Uterus (tissue), 4 donors: ENCODE data around the gene SLC7A5. TPM values are rescaled to one million over a fixed set of nuclear protein-coding genes. Genes with fewer than 3 reads are reported as not detected.

Experiments used
- DNase-seq, 2 donors: peaks; one replicate each; pipeline ENCODE4 v3.0.0-alpha.2; 2019 to 2020
- H3K27ac ChIP-seq, 2 donors: fragments of 200-600 bp; sonication (generic); 1 replicate in 1 of 2; 2 replicates in 1 of 2; pipeline ENCODE4 v1.5.1; 2016 to 2018
- H3K27me3 ChIP-seq, 2 donors: fragments of 200-600 bp; sonication (generic); one replicate each; pipeline ENCODE4 v1.5.1; 2018 to 2019; ENCODE audit warnings: control low read depth in 1 of 2
- H3K36me3 ChIP-seq, 2 donors: fragments of 200-600 bp; sonication (generic); one replicate each; pipeline ENCODE4 v1.5.1; 2019; ENCODE audit warnings: control low read depth in 1 of 2
- H3K4me1 ChIP-seq, 2 donors: fragments of 200-600 bp; sonication (generic); one replicate each; pipeline ENCODE4 v1.5.1; 2018 to 2019; ENCODE audit warnings: control low read depth in 1 of 2
- H3K4me3 ChIP-seq, 2 donors: fragments of 200-600 bp; sonication (generic); 1 replicate in 1 of 2; 2 replicates in 1 of 2; pipeline ENCODE4 v1.5.1; 2018 to 2019; ENCODE audit warnings: mild to moderate bottlenecking in 1 of 2
- H3K9me3 ChIP-seq, 2 donors: fragments of 200-600 bp; sonication (generic); one replicate each; pipeline ENCODE4 v1.5.1; 2019; ENCODE audit warnings: control low read depth in 1 of 2
- CTCF ChIP-seq, 4 experiments: fragments of 200-600 bp in 2 of 4; fragments of 450-650 bp in 2 of 4; sonication (generic) in 2 of 4; IDR thresholded peaks; one replicate each; pipeline ENCODE4 v1.5.1; 2016 to 2019; ENCODE audit warnings: antibody characterized with exemption in 4 of 4, mild to moderate bottlenecking in 2 of 4, moderate library complexity in 1 of 4
- POLR2A ChIP-seq, 2 donors: fragments of 450-650 bp; IDR thresholded peaks; one replicate each; pipeline ENCODE4 v1.6.1; 2016; ENCODE audit warnings: antibody characterized with exemption in 2 of 2, mild to moderate bottlenecking in 1 of 2, moderate library complexity in 1 of 2
- intact Hi-C: fragments of 100-400 bp; cut with DNase I; formaldehyde crosslinking; loops from one replicate; pipeline ENCODE4 v1.15.1; 2023; ENCODE audit warnings: low total_unique reads
- total RNA-seq, 4 donors: library from RNA; depleted of rRNA in 3 of 4; stranded (reverse); fragments of >200 nt in 3 of 4; gene quantifications; one replicate each; pipeline versions ENCODE4 v1.1.0 to v1.2.4, GENCODE V29; 2014 to 2023
- donor health status: DM: yes; HTN: yes; CAD: no.

SLC7A5 gene
- total RNA-seq, 4 donors from 2014 or later = 0.88 to 2.0 (median 1.3) TPM; not detected in 1

- no peaks in the 10 kb centered on the region for H3K9me3 ChIP-seq
- H3K4me1 ChIP-seq = no peaks in the 10 kb centered on the region
- H3K36me3 ChIP-seq = no peaks in the 10 kb centered on the region
- H3K27ac ChIP-seq = no peak overlapping the region
- no peak for DNase-seq
- intact Hi-C loops = no loop called here
- TF ChIP-seq CTCF (IDR thresholded peaks at IDR 0.05) (no peak), POLR2A (IDR thresholded peaks at IDR 0.05) (no peak)
- no peaks in the 10 kb centered on the region for H3K27me3 ChIP-seq
- H3K4me3 ChIP-seq = no peak overlapping the region
Measured at GRCh38 chr16:87831421-87832136, 37.7 kb downstream of the SLC7A5 start.

- DNase-seq = no peak
- no peak overlapping the region for H3K27ac ChIP-seq
- H3K9me3 ChIP-seq = no peaks in the 10 kb centered on the region
- intact Hi-C loops = no loop called here
- H3K4me1 ChIP-seq = no peaks in the 10 kb centered on the region
- TF ChIP-seq CTCF (IDR thresholded peaks at IDR 0.05) (no peak), POLR2A (IDR thresholded peaks at IDR 0.05) (no peak)
- no peaks in the 10 kb centered on the region for H3K36me3 ChIP-seq
- no peaks in the 10 kb centered on the region for H3K27me3 ChIP-seq
- H3K4me3 ChIP-seq = no peak overlapping the region
Measured at GRCh38 chr16:87830673-87831420, 38.5 kb downstream of the SLC7A5 start.

GRCh38 chr16:87829988-87830672 lies 39.2 kb downstream of the SLC7A5 start:
- H3K27me3 ChIP-seq = no peaks in the 10 kb centered on the region
- intact Hi-C loops = no loop called here
- no peak for DNase-seq

GRCh38 chr16:87829622-87829980 lies 39.7 kb downstream of the SLC7A5 start:
- intact Hi-C loops = no loop called here
- TF ChIP-seq POLR2A (IDR thresholded peaks at IDR 0.05) = no peak
- no peak for TF ChIP-seq CTCF (IDR thresholded peaks at IDR 0.05)
- Histone ChIP-seq H3K4me1 (no peaks in the 10 kb centered on the region), H3K9me3 (no peaks in the 10 kb centered on the region), H3K27me3 (no peaks in the 10 kb centered on the region), H3K4me3 (no peak overlapping the region), H3K36me3 (no peaks in the 10 kb centered on the region), H3K27ac (no peak overlapping the region)
- DNase-seq = no peak

More at GRCh38 chr16:87829988-87830672, 39.2 kb downstream of the SLC7A5 start:
- H3K27ac ChIP-seq = no peak overlapping the region
- no peaks in the 10 kb centered on the region for H3K9me3 ChIP-seq
- no peak for TF ChIP-seq CTCF (IDR thresholded peaks at IDR 0.05)
- no peak for TF ChIP-seq POLR2A (IDR thresholded peaks at IDR 0.05)
- no peaks in the 10 kb centered on the region for H3K4me1 ChIP-seq
- no peaks in the 10 kb centered on the region for H3K36me3 ChIP-seq
- H3K4me3 ChIP-seq = no peak overlapping the region
